ENCODE data around the gene COL20A1. TPM values are rescaled to one million over a fixed set of nuclear protein-coding genes. Genes with fewer than 3 reads are reported as not detected.

COL20A1 gene
- total RNA-seq, 1 donor from 2014 or later = not detected

DNA sequence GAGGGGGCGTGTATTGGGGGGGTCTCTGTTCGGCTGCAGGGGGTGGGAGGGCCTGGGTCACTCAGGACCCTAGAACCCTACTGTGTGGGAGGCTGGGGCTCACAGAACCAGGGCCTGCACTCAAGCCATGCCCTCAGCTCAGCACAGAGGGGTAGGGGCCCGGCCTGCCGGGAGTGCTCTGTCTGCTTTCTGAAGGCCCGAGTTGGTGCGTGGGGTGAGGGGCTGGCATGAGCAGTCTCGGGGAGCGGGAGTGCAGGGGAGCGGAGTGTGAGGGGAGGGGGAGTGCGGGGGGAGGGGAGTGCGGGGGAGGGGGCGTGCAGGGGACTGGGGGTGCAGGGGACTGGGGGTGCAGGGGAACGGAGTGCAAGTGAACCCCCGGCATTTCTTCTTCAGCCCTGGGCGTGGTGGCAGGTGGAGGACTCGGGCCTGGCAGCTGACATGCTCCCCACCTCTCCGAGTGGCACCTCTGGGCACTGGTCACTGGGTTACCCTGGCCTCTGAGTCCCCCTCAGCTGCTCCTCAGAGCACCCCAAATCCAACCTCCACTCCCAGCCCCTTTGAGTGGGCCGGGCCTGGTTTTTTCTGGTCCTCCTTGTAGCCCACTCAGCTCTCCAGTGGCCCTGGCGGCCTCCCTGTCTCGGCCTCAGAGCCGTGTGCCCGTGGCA lies 1.0 kb downstream of the COL20A1 start:
- Mint-ChIP-seq H3K9me3 (ENCODE audit: unreplicated experiment) (no peaks in the 10 kb centered on the region), H3K36me3 (ENCODE audit: low read depth, unreplicated experiment) (no peaks in the 10 kb centered on the region), H3K4me1 (ENCODE audit: unreplicated experiment) (no peaks in the 10 kb centered on the region), H3K27me3 (ENCODE audit: unreplicated experiment) (no peaks in the 10 kb centered on the region), H3K27ac (ENCODE audit: unreplicated experiment) (no peak overlapping the region), H3K4me3 (ENCODE audit: unreplicated experiment) (no peak overlapping the region)
- TF ChIP-seq, protein P1, sequence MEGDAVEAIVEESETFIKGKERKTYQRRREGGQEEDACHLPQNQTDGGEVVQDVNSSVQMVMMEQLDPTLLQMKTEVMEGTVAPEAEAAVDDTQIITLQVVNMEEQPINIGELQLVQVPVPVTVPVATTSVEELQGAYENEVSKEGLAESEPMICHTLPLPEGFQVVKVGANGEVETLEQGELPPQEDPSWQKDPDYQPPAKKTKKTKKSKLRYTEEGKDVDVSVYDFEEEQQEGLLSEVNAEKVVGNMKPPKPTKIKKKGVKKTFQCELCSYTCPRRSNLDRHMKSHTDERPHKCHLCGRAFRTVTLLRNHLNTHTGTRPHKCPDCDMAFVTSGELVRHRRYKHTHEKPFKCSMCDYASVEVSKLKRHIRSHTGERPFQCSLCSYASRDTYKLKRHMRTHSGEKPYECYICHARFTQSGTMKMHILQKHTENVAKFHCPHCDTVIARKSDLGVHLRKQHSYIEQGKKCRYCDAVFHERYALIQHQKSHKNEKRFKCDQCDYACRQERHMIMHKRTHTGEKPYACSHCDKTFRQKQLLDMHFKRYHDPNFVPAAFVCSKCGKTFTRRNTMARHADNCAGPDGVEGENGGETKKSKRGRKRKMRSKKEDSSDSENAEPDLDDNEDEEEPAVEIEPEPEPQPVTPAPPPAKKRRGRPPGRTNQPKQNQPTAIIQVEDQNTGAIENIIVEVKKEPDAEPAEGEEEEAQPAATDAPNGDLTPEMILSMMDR (IDR thresholded peaks at IDR 0.05; ENCODE audit: unreplicated experiment) = no peak
- DNase-seq (ENCODE audit: low spot score) = no peak

DNA sequence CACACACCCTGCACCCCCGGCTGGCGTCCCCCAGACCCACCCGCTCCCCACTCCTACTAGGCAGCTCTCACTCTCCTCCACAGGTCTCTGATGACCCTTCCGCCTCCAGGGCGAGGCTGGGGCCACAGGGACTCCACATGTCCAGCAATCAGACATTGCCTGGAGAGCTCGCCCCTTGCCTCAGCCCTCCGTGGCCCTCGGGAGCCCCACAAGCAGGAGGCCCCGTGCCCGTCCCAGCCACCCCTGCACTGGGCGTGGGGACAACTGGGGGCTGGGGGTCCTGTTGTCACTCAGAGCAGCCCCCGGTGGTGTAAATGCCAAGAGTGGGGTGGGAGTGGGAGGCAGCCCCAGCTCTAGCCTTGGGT lies 1.5 kb downstream of the COL20A1 start:
- Mint-ChIP-seq H3K4me1 (ENCODE audit: unreplicated experiment) (no peaks in the 10 kb centered on the region), H3K36me3 (ENCODE audit: low read depth, unreplicated experiment) (no peaks in the 10 kb centered on the region), H3K4me3 (ENCODE audit: unreplicated experiment) (no peak overlapping the region), H3K9me3 (ENCODE audit: unreplicated experiment) (no peaks in the 10 kb centered on the region), H3K27me3 (ENCODE audit: unreplicated experiment) (no peaks in the 10 kb centered on the region), H3K27ac (ENCODE audit: unreplicated experiment) (no peak overlapping the region)
- no peak for DNase-seq (ENCODE audit: low spot score)
- TF ChIP-seq, protein P1 (IDR thresholded peaks at IDR 0.05; ENCODE audit: unreplicated experiment) = no peak

DNA sequence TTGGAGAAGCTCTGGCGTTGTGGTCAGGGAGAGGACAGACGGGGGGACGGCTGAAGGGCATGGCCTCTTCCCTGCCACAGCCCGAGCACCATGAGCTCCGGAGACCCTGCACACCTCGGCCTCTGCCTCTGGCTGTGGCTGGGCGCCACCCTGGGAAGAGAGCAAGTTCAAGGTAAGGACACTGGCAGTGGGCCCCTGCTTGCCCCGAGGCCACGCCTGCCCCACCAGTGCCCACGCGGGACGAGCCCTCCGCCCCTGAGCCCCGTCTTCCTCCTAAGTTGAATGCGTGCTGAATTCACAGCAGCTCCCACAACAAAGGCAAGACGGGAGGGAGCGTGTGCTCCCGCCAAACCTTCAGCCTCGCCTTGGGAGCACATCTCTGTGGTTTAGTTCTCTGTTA lies 2.0 kb downstream of the COL20A1 start:
- H3K4me1 Mint-ChIP-seq (ENCODE audit: unreplicated experiment) = no peaks in the 10 kb centered on the region
- H3K9me3 Mint-ChIP-seq (ENCODE audit: unreplicated experiment) = no peaks in the 10 kb centered on the region
- no peak for DNase-seq (ENCODE audit: low spot score)
- H3K27ac Mint-ChIP-seq (ENCODE audit: unreplicated experiment) = no peak overlapping the region
- TF ChIP-seq, protein P1 (IDR thresholded peaks at IDR 0.05; ENCODE audit: unreplicated experiment) = no peak
- no peaks in the 10 kb centered on the region for H3K27me3 Mint-ChIP-seq (ENCODE audit: unreplicated experiment)
- H3K4me3 Mint-ChIP-seq (ENCODE audit: unreplicated experiment) = no peak overlapping the region
- no peaks in the 10 kb centered on the region for H3K36me3 Mint-ChIP-seq (ENCODE audit: low read depth, unreplicated experiment)

DNA sequence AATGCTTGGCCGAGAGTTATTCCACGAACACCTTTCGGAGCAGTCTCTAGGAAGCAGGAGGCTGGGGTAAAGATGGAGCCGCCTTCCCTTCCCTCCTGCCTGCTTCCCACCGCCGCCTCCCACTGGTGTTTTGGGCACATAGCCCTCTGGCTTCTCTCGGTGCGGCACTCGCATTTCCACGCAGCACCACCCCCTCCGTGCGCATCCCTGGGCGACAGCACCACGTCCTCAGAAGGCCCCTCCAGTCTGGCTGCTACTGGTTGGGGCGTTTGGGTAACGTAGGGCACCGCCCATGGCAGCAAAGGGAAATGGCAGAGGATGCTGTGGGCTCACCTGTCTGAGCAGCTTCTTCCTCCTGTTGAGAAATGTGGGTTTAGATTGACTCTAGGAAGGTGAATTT lies 2.4 kb downstream of the COL20A1 start:
- no peaks in the 10 kb centered on the region for H3K9me3 Mint-ChIP-seq (ENCODE audit: unreplicated experiment)
- H3K4me3 Mint-ChIP-seq (ENCODE audit: unreplicated experiment) = no peak overlapping the region
- H3K27ac Mint-ChIP-seq (ENCODE audit: unreplicated experiment) = no peak overlapping the region
- DNase-seq (ENCODE audit: low spot score) = no peak
- TF ChIP-seq, protein P1 (IDR thresholded peaks at IDR 0.05; ENCODE audit: unreplicated experiment) = no peak
- no peaks in the 10 kb centered on the region for H3K27me3 Mint-ChIP-seq (ENCODE audit: unreplicated experiment)
- H3K36me3 Mint-ChIP-seq (ENCODE audit: low read depth, unreplicated experiment) = no peaks in the 10 kb centered on the region
- no peaks in the 10 kb centered on the region for H3K4me1 Mint-ChIP-seq (ENCODE audit: unreplicated experiment)

DNA sequence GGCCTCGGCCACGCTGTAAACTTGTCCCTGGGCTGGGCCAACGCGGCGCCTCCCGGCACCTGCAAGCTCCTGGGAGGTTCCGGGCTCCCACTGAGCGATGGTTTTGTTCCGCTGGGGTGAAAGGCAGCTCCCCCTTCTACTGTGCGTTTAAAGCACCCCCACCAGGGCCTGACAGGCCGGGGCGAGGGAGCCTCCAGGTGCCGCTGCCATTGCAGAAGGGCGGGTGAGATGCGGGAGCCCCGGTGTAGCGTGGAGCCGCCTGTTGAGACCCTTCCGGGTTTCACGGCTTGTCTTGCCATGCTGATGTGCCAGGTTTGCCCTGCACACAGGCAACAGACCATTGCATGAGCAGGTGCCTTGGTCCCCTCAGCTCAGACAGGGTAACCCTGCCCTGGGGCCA lies 2.9 kb downstream of the COL20A1 start:
- TF ChIP-seq, protein P1 (IDR thresholded peaks at IDR 0.05; ENCODE audit: unreplicated experiment) = no peak
- no peaks in the 10 kb centered on the region for H3K9me3 Mint-ChIP-seq (ENCODE audit: unreplicated experiment)
- no peak for DNase-seq (ENCODE audit: low spot score)
- no peaks in the 10 kb centered on the region for H3K27me3 Mint-ChIP-seq (ENCODE audit: unreplicated experiment)
- no peak overlapping the region for H3K4me3 Mint-ChIP-seq (ENCODE audit: unreplicated experiment)
- no peaks in the 10 kb centered on the region for H3K4me1 Mint-ChIP-seq (ENCODE audit: unreplicated experiment)
- no peaks in the 10 kb centered on the region for H3K36me3 Mint-ChIP-seq (ENCODE audit: low read depth, unreplicated experiment)
- no peak overlapping the region for H3K27ac Mint-ChIP-seq (ENCODE audit: unreplicated experiment)
